Activated naive CD4-positive, alpha-beta T cell treated with anti-CD3 and anti-CD28 coated beads, Interleukin-2, amount 50 U/mL, for 24 hours (primary cell): Measurements from ENCODE around the gene ARL8A.

Experiments used
- H3K27ac Mint-ChIP-seq: one replicate; pipeline ENCODE4 v1.8.0; 2021; ENCODE audit warnings: mild to moderate bottlenecking, mixed read lengths
- H3K27me3 Mint-ChIP-seq: one replicate; pipeline ENCODE4 v1.8.0; 2021; ENCODE audit warnings: mixed read lengths
- H3K36me3 Mint-ChIP-seq: one replicate; pipeline ENCODE4 v1.8.0; 2021; ENCODE audit warnings: mixed read lengths
- H3K4me1 Mint-ChIP-seq: one replicate; pipeline ENCODE4 v1.8.0; 2021; ENCODE audit warnings: mixed read lengths
- H3K4me3 Mint-ChIP-seq: one replicate; pipeline ENCODE4 v1.8.0; 2021; ENCODE audit warnings: mild to moderate bottlenecking, mixed read lengths
- H3K9me3 Mint-ChIP-seq: one replicate; pipeline ENCODE4 v1.8.0; 2021; ENCODE audit warnings: mixed read lengths

Gene ARL8A

GRCh38 chr1:202104073-202104472 lies 40.5 kb downstream of the ARL8A start:
- H3K4me1 Mint-ChIP-seq = no peaks in the 10 kb centered on the region
- H3K36me3 Mint-ChIP-seq = no peaks in the 10 kb centered on the region
- no peak overlapping the region for H3K27ac Mint-ChIP-seq
- H3K4me3 Mint-ChIP-seq = no peak overlapping the region
- no peaks in the 10 kb centered on the region for H3K9me3 Mint-ChIP-seq
- no peaks in the 10 kb centered on the region for H3K27me3 Mint-ChIP-seq

- no peaks in the 10 kb centered on the region for H3K36me3 Mint-ChIP-seq
- no peaks in the 10 kb centered on the region for H3K9me3 Mint-ChIP-seq
- H3K4me3 Mint-ChIP-seq = no peak overlapping the region
- H3K4me1 Mint-ChIP-seq = no peaks in the 10 kb centered on the region
- H3K27me3 Mint-ChIP-seq = peaks cover 2% of the 10 kb centered on the region
- H3K27ac Mint-ChIP-seq = no peak overlapping the region
Measured at GRCh38 chr1:202101184-202101583, 43.4 kb downstream of the ARL8A start.

GRCh38 chr1:202093858-202094257 lies 50.7 kb downstream of the ARL8A start:
- Mint-ChIP-seq H3K27me3 (peaks cover 6% of the 10 kb centered on the region), H3K9me3 (no peaks in the 10 kb centered on the region), H3K36me3 (no peaks in the 10 kb centered on the region), H3K4me3 (no peak overlapping the region), H3K4me1 (no peaks in the 10 kb centered on the region), H3K27ac (peak overlapping the region; percentile 10)

GRCh38 chr1:202090994-202091393 lies 53.5 kb downstream of the ARL8A start:
- Mint-ChIP-seq H3K4me1 (no peaks in the 10 kb centered on the region), H3K4me3 (no peak overlapping the region), H3K9me3 (no peaks in the 10 kb centered on the region), H3K27me3 (peaks cover 4% of the 10 kb centered on the region), H3K27ac (no peak overlapping the region), H3K36me3 (no peaks in the 10 kb centered on the region)

- no peaks in the 10 kb centered on the region for H3K27me3 Mint-ChIP-seq
- no peak overlapping the region for H3K4me3 Mint-ChIP-seq
- no peak overlapping the region for H3K27ac Mint-ChIP-seq
- no peaks in the 10 kb centered on the region for H3K9me3 Mint-ChIP-seq
- H3K4me1 Mint-ChIP-seq = no peaks in the 10 kb centered on the region
- H3K36me3 Mint-ChIP-seq = no peaks in the 10 kb centered on the region
Measured at GRCh38 chr1:202088206-202088605, 56.3 kb downstream of the ARL8A start.

DNA sequence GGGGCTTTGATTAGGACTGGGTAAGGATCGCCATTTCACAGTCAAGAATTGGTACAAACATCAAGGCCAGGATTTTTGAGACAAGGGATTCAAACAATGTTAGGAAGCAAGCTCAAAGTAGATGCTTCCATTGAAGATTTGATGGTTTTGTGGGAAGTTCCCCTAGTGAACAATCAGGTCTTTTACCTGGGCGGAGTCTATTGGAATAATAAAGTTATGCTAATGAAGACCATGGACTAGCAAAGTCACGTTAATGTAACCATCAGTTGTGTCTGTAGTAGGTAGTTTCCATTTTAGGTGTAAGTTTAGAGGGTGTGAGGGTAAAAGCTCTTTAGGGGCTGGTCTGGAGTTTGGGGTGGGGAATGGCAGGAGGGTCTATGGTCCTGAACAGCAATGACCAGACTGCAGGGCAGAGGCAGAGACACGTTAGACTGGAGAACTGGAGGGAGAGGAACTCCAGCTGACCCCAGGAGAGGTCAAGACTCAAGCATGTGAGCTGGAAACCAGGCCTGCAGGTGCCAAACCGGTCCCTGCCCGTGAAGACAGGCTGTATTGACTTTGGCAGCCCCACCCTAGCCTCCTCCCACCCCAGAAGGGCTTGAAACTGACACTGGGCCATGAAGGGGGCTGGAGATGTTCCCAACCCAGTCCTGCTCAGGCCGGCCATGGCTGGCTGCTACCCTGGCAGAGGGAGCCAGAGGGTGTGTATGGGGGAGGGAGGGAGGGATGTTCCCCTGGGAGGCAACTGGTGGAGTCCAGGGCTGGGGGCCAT lies 57.8 kb downstream of the ARL8A start:
- no peaks in the 10 kb centered on the region for H3K9me3 Mint-ChIP-seq
- no peaks in the 10 kb centered on the region for H3K27me3 Mint-ChIP-seq
- no peaks in the 10 kb centered on the region for H3K4me1 Mint-ChIP-seq
- H3K36me3 Mint-ChIP-seq = no peaks in the 10 kb centered on the region
- no peak overlapping the region for H3K27ac Mint-ChIP-seq
- no peak overlapping the region for H3K4me3 Mint-ChIP-seq

GRCh38 chr1:202085682-202086373 lies 58.7 kb downstream of the ARL8A start:
- H3K4me3 Mint-ChIP-seq = no peak overlapping the region
- no peaks in the 10 kb centered on the region for H3K36me3 Mint-ChIP-seq
- H3K9me3 Mint-ChIP-seq = no peaks in the 10 kb centered on the region
- H3K27me3 Mint-ChIP-seq = no peaks in the 10 kb centered on the region
- no peak overlapping the region for H3K27ac Mint-ChIP-seq
- no peaks in the 10 kb centered on the region for H3K4me1 Mint-ChIP-seq

DNA sequence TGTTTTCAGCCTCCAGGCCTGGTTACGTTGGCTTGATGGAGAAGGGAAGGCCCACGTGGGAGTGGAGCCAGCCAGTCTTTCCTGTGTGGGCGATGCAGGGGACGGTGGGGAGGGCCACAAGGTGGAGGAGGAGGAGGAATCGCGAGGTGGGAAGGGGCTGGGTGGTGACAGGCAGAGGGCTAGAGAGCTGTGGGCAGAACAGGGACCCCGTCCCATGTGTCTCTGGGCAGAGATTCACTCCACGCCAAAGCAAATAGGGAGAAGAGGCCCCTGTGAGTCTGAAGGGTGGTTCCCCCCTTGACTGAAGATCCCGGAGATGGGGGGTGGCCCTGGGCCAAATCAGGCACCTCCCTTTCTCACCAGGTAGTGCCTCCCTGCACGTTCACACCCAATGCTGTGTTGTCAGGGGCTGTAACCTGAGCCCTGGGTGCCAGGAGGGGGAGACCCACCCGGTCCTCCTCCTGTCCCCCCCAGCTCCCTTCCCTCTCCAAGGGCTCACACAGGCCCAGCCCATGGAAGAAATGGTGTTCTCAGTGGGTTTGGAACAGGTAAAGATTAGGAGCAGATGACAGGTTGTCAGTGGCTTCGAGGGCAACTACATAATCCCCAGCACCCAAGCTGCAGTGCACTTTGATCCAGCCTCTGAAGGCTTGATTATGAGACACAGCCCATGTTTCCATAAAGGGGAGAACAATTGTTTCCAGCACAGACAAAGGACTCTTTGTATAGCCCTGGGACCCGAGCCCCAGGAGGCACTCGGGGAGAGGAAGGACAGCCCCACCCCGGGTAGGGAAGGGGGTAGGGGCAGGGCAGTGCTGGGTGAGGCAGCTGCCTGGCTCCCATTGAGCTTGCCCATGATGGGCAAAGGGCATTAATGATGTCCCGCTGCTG lies 59.5 kb downstream of the ARL8A start:
- no peak overlapping the region for H3K4me3 Mint-ChIP-seq
- no peaks in the 10 kb centered on the region for H3K27me3 Mint-ChIP-seq
- H3K4me1 Mint-ChIP-seq = no peaks in the 10 kb centered on the region
- no peaks in the 10 kb centered on the region for H3K36me3 Mint-ChIP-seq
- no peak overlapping the region for H3K27ac Mint-ChIP-seq
- H3K9me3 Mint-ChIP-seq = no peaks in the 10 kb centered on the region
